GM23248 (cell line): ENCODE measurements around the gene C1orf21. TPM values are rescaled to one million over a fixed set of nuclear protein-coding genes. Genes with fewer than 3 reads are reported as not detected.
A peak's percentile ranks its signal among the peaks of the same experiment; 100 is the strongest.

Source experiments
- DNase-seq: peaks from one replicate; pipeline ENCODE4 v3.0.0-alpha.2; 2015
- H2AFZ ChIP-seq: fragments of 200-600 bp; sonication (generic); 2 replicates; pipeline ENCODE4 v1.6.1; 2016; ENCODE audit warnings: antibody characterized with exemption
- H3F3A ChIP-seq: fragments of 200-600 bp; sonication (generic); 2 replicates; pipeline ENCODE4 v1.6.1; 2016; ENCODE audit warnings: mild to moderate bottlenecking, antibody characterized with exemption, mixed run types; ENCODE audit not compliant: insufficient read depth
- H3K27ac ChIP-seq: fragments of 200-600 bp; sonication (generic); 2 replicates; pipeline ENCODE4 v1.5.1; 2016; ENCODE audit warnings: mild to moderate bottlenecking
- H3K27me3 ChIP-seq: fragments of 200-600 bp; sonication (generic); replicated peaks from 2 replicates; pipeline ENCODE4 v1.6.1; 2016; ENCODE audit warnings: mild to moderate bottlenecking; ENCODE audit not compliant: insufficient read depth
- H3K36me3 ChIP-seq: fragments of 200-600 bp; sonication (generic); 2 replicates; pipeline ENCODE4 v1.6.1; 2016; ENCODE audit warnings: low read depth, mild to moderate bottlenecking
- H3K4me1 ChIP-seq: fragments of 200-600 bp; sonication (generic); 2 replicates; pipeline ENCODE4 v1.6.1; 2016; ENCODE audit warnings: mild to moderate bottlenecking; ENCODE audit not compliant: insufficient read depth
- H3K4me2 ChIP-seq: fragments of 200-600 bp; sonication (generic); one replicate; pipeline ENCODE4 v1.6.1; 2016; ENCODE audit warnings: mild to moderate bottlenecking; ENCODE audit not compliant: unreplicated experiment
- H3K4me3 ChIP-seq: fragments of 200-600 bp; sonication (generic); 2 replicates; pipeline ENCODE4 v1.5.1; 2016; ENCODE audit warnings: mild to moderate bottlenecking
- H3K79me2 ChIP-seq: fragments of 200-600 bp; sonication (generic); 2 replicates; pipeline ENCODE4 v1.6.1; 2016; ENCODE audit warnings: mild to moderate bottlenecking; ENCODE audit not compliant: insufficient read depth
- H3K9ac ChIP-seq: fragments of 200-600 bp; sonication (generic); 2 replicates; pipeline ENCODE4 v1.6.1; 2016; ENCODE audit warnings: mild to moderate bottlenecking
- H3K9me2 ChIP-seq: fragments of 200-600 bp; sonication (generic); 2 replicates; pipeline ENCODE4 v1.6.1; 2016; ENCODE audit warnings: mixed run types, mild to moderate bottlenecking, moderate library complexity; ENCODE audit not compliant: insufficient read depth
- H3K9me3 ChIP-seq: fragments of 200-600 bp; sonication (generic); one replicate; pipeline ENCODE4 v1.6.1; 2017; ENCODE audit warnings: low read depth
- H4K20me1 ChIP-seq: fragments of 200-600 bp; sonication (generic); 2 replicates; pipeline ENCODE4 v1.6.0; 2016; ENCODE audit not compliant: insufficient read depth
- EZH2 ChIP-seq: fragments of 200-600 bp; sonication (generic); IDR thresholded peaks from 2 replicates; pipeline ENCODE4 v1.6.1; 2018; ENCODE audit warnings: antibody characterized with exemption, mild to moderate bottlenecking; ENCODE audit not compliant: insufficient read depth, poor library complexity, severe bottlenecking
- EZH2phosphoT487 ChIP-seq: fragments of 200-600 bp; sonication (generic); IDR thresholded peaks from 2 replicates; pipeline ENCODE4 v1.6.1; 2018; ENCODE audit warnings: antibody characterized with exemption, moderate library complexity, mild to moderate bottlenecking, low read depth; ENCODE audit not compliant: insufficient read depth
- whole genome bisulfite sequencing, 2 experiments: methylation state at CpG; one replicate each; pipeline ENCODE4 v1.1.6; 2015 to 2017; ENCODE audit warnings: low lambda C conversion rate in 2 of 2, low coverage in 1 of 2; ENCODE audit errors: missing lambda C conversion rate in 2 of 2; 5-methylcytosine and 5-hydroxymethylcytosine counted together
- in situ Hi-C: fragments of 300-500 bp; cut with MboI; formaldehyde crosslinking; loops from 2 replicates; pipeline ENCODE4 v1.15.0; 2020
- polyA plus RNA-seq: library from polyadenylated mRNA; unstranded; fragments of >200 nt; fragmentation: Nextera tagmentation; extraction: Ambion mirVana; gene quantifications from 2 replicates; pipeline ENCODE4 v1.2.1, GENCODE V29; 2016
- total RNA-seq: library from RNA; depleted of rRNA; stranded (reverse); fragments of >200 nt; shearing (Covaris generic); gene quantifications from 2 replicates; pipeline ENCODE4 v1.2.3, GENCODE V29; 2014

C1orf21 gene
- total and polyA plus RNA-seq, 2 experiments from 2014 or later, result 16.7 to 20.0 TPM

- Histone ChIP-seq H3F3A (peaks cover 7% of the 10 kb centered on the region; the same call in 1 of the 2 replicates), H3K4me3 (no peak overlapping the region), H3K9me2 (0 out of 2 replicates have a peak, but pooled peaks cover 7% of the 10 kb centered on the region), H3K9me3 (no peaks in the 10 kb centered on the region), H3K4me1 (peaks cover 8% of the 10 kb centered on the region; the same call in 1 of the 2 replicates), H3K27me3 (no peaks in the 10 kb centered on the region), H2AFZ (no peak overlapping the region), H4K20me1 (no peaks in the 10 kb centered on the region), H3K36me3 (no peaks in the 10 kb centered on the region), H3K27ac (no peak overlapping the region), H3K9ac (no peak overlapping the region), H3K79me2 (no peaks in the 10 kb centered on the region), H3K4me2 (no peak overlapping the region)
- no peak for DNase-seq
- 92 to 97% methylated on average over 1 of the region's 1 CpG for WGBS, 2 experiments
- in situ Hi-C loops, result no loop called here
- no peak for TF ChIP-seq EZH2phosphoT487
- no peak for TF ChIP-seq EZH2
These were observed 28.6 kb upstream of the C1orf21 start for GRCh38 chr1:184358256-184358655.

GRCh38 chr1:184359909-184360308, 26.9 kb upstream of the C1orf21 start:
- Histone ChIP-seq H3K36me3 (no peaks in the 10 kb centered on the region), H4K20me1 (no peaks in the 10 kb centered on the region), H3K27me3 (no peaks in the 10 kb centered on the region), H3K4me1 (peaks cover 8% of the 10 kb centered on the region; the same call in 1 of the 2 replicates), H3K27ac (no peak overlapping the region), H3K9ac (no peak overlapping the region), H3K4me3 (no peak overlapping the region), H3K4me2 (no peak overlapping the region), H3K79me2 (no peaks in the 10 kb centered on the region), H3F3A (peaks cover 7% of the 10 kb centered on the region; the same call in 1 of the 2 replicates), H2AFZ (no peak overlapping the region), H3K9me2 (0 out of 2 replicates have a peak, but pooled peaks cover 7% of the 10 kb centered on the region), H3K9me3 (no peaks in the 10 kb centered on the region)
- TF ChIP-seq EZH2 (no peak), EZH2phosphoT487 (no peak)
- 95 to 97% methylated on average over 3 of the region's 3 CpGs for WGBS, 2 experiments
- no peak for DNase-seq
- in situ Hi-C loops, result no loop called here

GRCh38 chr1:184362876-184363275, 24.0 kb upstream of the C1orf21 start:
- Histone ChIP-seq H3K9me3 (no peaks in the 10 kb centered on the region), H3K27ac (no peak overlapping the region), H3K9ac (no peak overlapping the region), H3K36me3 (no peaks in the 10 kb centered on the region), H3F3A (peaks cover 7% of the 10 kb centered on the region; the same call in 1 of the 2 replicates), H3K4me1 (peaks cover 8% of the 10 kb centered on the region; the same call in 1 of the 2 replicates), H3K4me3 (no peak overlapping the region), H3K4me2 (no peak overlapping the region), H4K20me1 (no peaks in the 10 kb centered on the region), H2AFZ (no peak overlapping the region), H3K79me2 (no peaks in the 10 kb centered on the region), H3K9me2 (no peaks in the 10 kb centered on the region), H3K27me3 (no peaks in the 10 kb centered on the region)
- in situ Hi-C loops, result no loop called here
- 69 to 91% methylated on average over 1 of the region's 1 CpG for whole genome bisulfite sequencing, 2 experiments
- no peak for TF ChIP-seq EZH2
- no peak for TF ChIP-seq EZH2phosphoT487
- DNase-seq, result peak; percentile 59

GRCh38 chr1:184365699-184366098, 21.1 kb upstream of the C1orf21 start:
- 89 to 93% methylated on average over 2 of the region's 2 CpGs for WGBS, 2 experiments
- H2AFZ ChIP-seq, result no peak overlapping the region
- H3K9me3 ChIP-seq, result no peaks in the 10 kb centered on the region
- TF ChIP-seq EZH2phosphoT487 (no peak), EZH2 (no peak)
- H3K4me3 ChIP-seq, result no peak overlapping the region
- no peak for DNase-seq
- H3F3A ChIP-seq, result peaks cover 7% of the 10 kb centered on the region; the same call in 1 of the 2 replicates
- no peaks in the 10 kb centered on the region for H3K36me3 ChIP-seq
- no peaks in the 10 kb centered on the region for H3K9me2 ChIP-seq
- no peak overlapping the region for H3K4me2 ChIP-seq
- peaks cover 8% of the 10 kb centered on the region; the same call in 1 of the 2 replicates for H3K4me1 ChIP-seq
- no peak overlapping the region for H3K27ac ChIP-seq
- no peaks in the 10 kb centered on the region for H3K27me3 ChIP-seq
- in situ Hi-C loops, result no loop called here
- no peak overlapping the region for H3K9ac ChIP-seq
- H3K79me2 ChIP-seq, result no peaks in the 10 kb centered on the region
- no peaks in the 10 kb centered on the region for H4K20me1 ChIP-seq
